HG03066 (cell line): ENCODE measurements around the gene RAP1A.

Experiments used
- ATAC-seq: cut with Tn5 transposase; IDR thresholded peaks from one replicate; pipeline ENCODE4 v1.9.1; 2021; ENCODE audit warnings: low read depth; ENCODE audit not compliant: unreplicated experiment

Gene RAP1A

GRCh38 chr1:111749628-111750027 is 130.0 kb downstream of the RAP1A start:
- no peak for ATAC-seq

- ATAC-seq = no peak
These were observed 131.3 kb downstream of the RAP1A start for GRCh38 chr1:111750856-111751255.

- no peak for ATAC-seq
These were observed 132.5 kb downstream of the RAP1A start for GRCh38 chr1:111751906-111752575.

- no peak for ATAC-seq
These were observed 135.4 kb downstream of the RAP1A start for GRCh38 chr1:111754984-111755330.

GRCh38 chr1:111755331-111756123 is 135.9 kb downstream of the RAP1A start, which contains the start of gene DDX20:
TSS of gene DDX20 (plus strand) at chr1:111755901. CDS start at chr1:111755925, 24 bp downstream.
- peak; percentile 91 for ATAC-seq

- no peak for ATAC-seq
These were observed 136.5 kb downstream of the RAP1A start for GRCh38 chr1:111756124-111756513.

GRCh38 chr1:111758373-111758772 is 138.8 kb downstream of the RAP1A start:
- ATAC-seq = no peak

GRCh38 chr1:111761717-111762116 is 142.1 kb downstream of the RAP1A start:
- ATAC-seq = no peak

GRCh38 chr1:111762332-111762731 is 142.7 kb downstream of the RAP1A start:
- no peak for ATAC-seq
